Trophoblast cell (in vitro differentiated cells and primary cell): ENCODE measurements around the gene ITGA1.
A peak's percentile ranks its signal among the peaks of the same experiment; 100 is the strongest.

Experiments used
- DNase-seq, 2 donors: peaks; one replicate each; pipeline ENCODE4 v3.0.0-alpha.2; 2016
- H2AFZ ChIP-seq: 2 replicates; pipeline ENCODE4 v1.6.1; 2013; ENCODE audit warnings: low read length, moderate library complexity, mild to moderate bottlenecking; ENCODE audit not compliant: insufficient read depth, poor library complexity
- H2AK5ac ChIP-seq: 2 replicates; pipeline ENCODE4 v1.6.1; 2013; ENCODE audit warnings: mild to moderate bottlenecking, low read length
- H2BK120ac ChIP-seq: 2 replicates; pipeline ENCODE4 v1.6.1; 2013; ENCODE audit warnings: low read length, mild to moderate bottlenecking, moderate library complexity; ENCODE audit not compliant: insufficient read depth, poor library complexity
- H2BK12ac ChIP-seq: 2 replicates; pipeline ENCODE4 v1.6.1; 2013; ENCODE audit warnings: mild to moderate bottlenecking, low read length, moderate library complexity
- H2BK5ac ChIP-seq: 2 replicates; pipeline ENCODE4 v1.6.1; 2013; ENCODE audit warnings: low read length, low read depth, moderate library complexity, mild to moderate bottlenecking; ENCODE audit not compliant: poor library complexity
- H3K14ac ChIP-seq: 2 replicates; pipeline ENCODE4 v1.6.1; 2013; ENCODE audit warnings: mild to moderate bottlenecking, low read length
- H3K18ac ChIP-seq: 2 replicates; pipeline ENCODE4 v1.6.1; 2013; ENCODE audit warnings: mild to moderate bottlenecking, low read length
- H3K23ac ChIP-seq: 2 replicates; pipeline ENCODE4 v1.6.1; 2013; ENCODE audit warnings: low read length
- H3K27ac ChIP-seq: 2 replicates; pipeline ENCODE4 v1.5.1; 2013; ENCODE audit warnings: low read depth, mild to moderate bottlenecking, inconsistent platforms, low read length, moderate library complexity
- H3K27me3 ChIP-seq: 2 replicates; pipeline ENCODE4 v1.6.1; 2013; ENCODE audit warnings: inconsistent platforms, mild to moderate bottlenecking, low read length, moderate library complexity; ENCODE audit not compliant: insufficient read depth
- H3K36me3 ChIP-seq, 2 experiments: 1 replicate in 1 of 2; 2 replicates in 1 of 2; pipeline ENCODE4 v1.6.1; 2013; ENCODE audit warnings: low read length in 2 of 2, mild to moderate bottlenecking in 2 of 2, moderate library complexity in 1 of 2; ENCODE audit not compliant: insufficient read depth in 2 of 2, control insufficient read depth in 1 of 2
- H3K4ac ChIP-seq: 2 replicates; pipeline ENCODE4 v1.6.1; 2013; ENCODE audit warnings: low read depth, mild to moderate bottlenecking, low read length, moderate library complexity
- H3K4me1 ChIP-seq, 2 experiments: 1 replicate in 1 of 2; 2 replicates in 1 of 2; pipeline ENCODE4 v1.6.1; 2013; ENCODE audit warnings: low read length in 2 of 2, mild to moderate bottlenecking in 2 of 2, moderate library complexity in 1 of 2; ENCODE audit not compliant: insufficient read depth in 2 of 2, control insufficient read depth in 1 of 2
- H3K4me2 ChIP-seq: 2 replicates; pipeline ENCODE4 v1.6.1; 2013; ENCODE audit warnings: inconsistent platforms, mild to moderate bottlenecking, low read length, moderate library complexity
- H3K4me3 ChIP-seq: 2 replicates; pipeline ENCODE4 v1.5.1; 2013; ENCODE audit warnings: mild to moderate bottlenecking, low read depth, low read length, inconsistent platforms
- H3K79me1 ChIP-seq: one replicate; pipeline ENCODE4 v1.6.1; 2013; ENCODE audit warnings: low read length
- H3K79me2 ChIP-seq: 2 replicates; pipeline ENCODE4 v1.6.1; 2013; ENCODE audit warnings: low read length, mild to moderate bottlenecking; ENCODE audit not compliant: control insufficient read depth, insufficient read depth, poor library complexity
- H3K9ac ChIP-seq: 2 replicates; pipeline ENCODE4 v1.6.1; 2013; ENCODE audit warnings: mild to moderate bottlenecking, low read length
- H3K9me3 ChIP-seq: 2 replicates; pipeline ENCODE4 v1.6.1; 2013; ENCODE audit warnings: low read depth, mild to moderate bottlenecking, control low read depth, inconsistent platforms, low read length; ENCODE audit not compliant: insufficient read depth
- H4K12ac ChIP-seq: 2 replicates; pipeline ENCODE4 v1.6.1; 2013; ENCODE audit warnings: low read depth, mild to moderate bottlenecking, low read length, moderate library complexity
- H4K8ac ChIP-seq: 2 replicates; pipeline ENCODE4 v1.6.1; 2013; ENCODE audit warnings: low read depth, mild to moderate bottlenecking, low read length, moderate library complexity
- H4K91ac ChIP-seq: one replicate; pipeline ENCODE4 v1.6.1; 2013; ENCODE audit warnings: low read depth, mild to moderate bottlenecking, low read length, moderate library complexity
- WGBS: extraction: QIAGEN DNeasy Blood & Tissue Kit; methylation state at CpG from one replicate; pipeline ENCODE4 v1.1.7; 2013; ENCODE audit warnings: missing lambda C conversion rate; ENCODE audit not compliant: insufficient read length, insufficient coverage; ENCODE audit errors: extremely low coverage; 5-methylcytosine and 5-hydroxymethylcytosine counted together

Gene ITGA1

DNA sequence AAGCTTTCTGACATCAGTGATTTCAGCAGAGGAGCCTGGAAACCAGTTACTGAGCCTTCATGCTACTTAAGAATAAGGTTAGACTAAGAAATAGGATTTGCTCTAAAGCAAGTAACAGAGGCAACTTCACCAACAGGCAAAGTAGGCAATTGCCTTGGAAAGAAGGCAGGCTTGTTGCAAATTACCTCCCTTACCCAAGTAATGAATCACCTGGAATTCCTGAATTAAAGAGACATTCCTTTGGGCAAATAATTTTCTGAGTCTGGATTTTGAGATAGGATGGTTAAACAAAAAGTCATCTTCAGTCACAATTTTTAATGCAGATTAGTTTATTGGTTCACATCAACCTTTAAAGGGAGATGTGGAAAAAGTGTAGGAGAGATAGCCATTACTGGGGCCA, 92.8 kb downstream of the ITGA1 start:
- Histone ChIP-seq H3K9me3 (no peaks in the 10 kb centered on the region), H2BK120ac (no peak overlapping the region), H3K79me2 (no peaks in the 10 kb centered on the region), H3K27me3 (no peaks in the 10 kb centered on the region), H3K9ac (no peak overlapping the region), H3K23ac (no peak overlapping the region), H3K18ac (no peak overlapping the region), H4K12ac (no peak overlapping the region), H4K91ac (no peak overlapping the region), H4K8ac (no peak overlapping the region), H3K14ac (no peak overlapping the region), H2BK5ac (no peak overlapping the region), H3K4me3 (no peak overlapping the region), H3K4me2 (no peak overlapping the region), H3K79me1 (no peaks in the 10 kb centered on the region), H3K4ac (no peak overlapping the region), H2AFZ (no peak overlapping the region), H2AK5ac (no peak overlapping the region), H3K27ac (no peak overlapping the region), H3K36me3 (no peaks in the 10 kb centered on the region), H3K4me1 (peaks cover 0 to 4% of the 10 kb centered on the region in 2 experiments), H2BK12ac (no peak overlapping the region)
- DNase-seq, result peak in 1 of 2 donors; percentile 54

DNA sequence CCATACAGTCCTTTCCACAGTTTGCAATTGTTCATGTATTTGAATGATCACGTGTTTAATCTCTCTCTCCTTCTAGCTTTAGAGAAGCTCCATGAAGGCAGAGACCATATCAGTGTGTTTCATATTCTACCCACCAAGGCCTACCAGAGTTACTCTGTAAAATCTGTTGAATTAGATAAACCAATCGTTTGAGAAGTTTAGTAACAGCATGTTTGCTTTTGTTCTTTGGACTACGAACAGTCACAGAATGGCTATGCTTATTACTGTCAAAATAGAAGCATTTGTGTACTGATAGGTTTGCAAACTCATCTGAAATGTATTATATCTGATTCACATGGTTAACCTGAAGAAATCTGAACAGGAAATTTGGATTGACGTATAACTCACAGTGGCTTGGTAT, 93.8 kb downstream of the ITGA1 start:
- Histone ChIP-seq H4K8ac (no peak overlapping the region), H2BK5ac (no peak overlapping the region), H3K27ac (no peak overlapping the region), H3K36me3 (no peaks in the 10 kb centered on the region), H3K4me1 (peaks cover 0 to 4% of the 10 kb centered on the region in 2 experiments), H3K9me3 (no peaks in the 10 kb centered on the region), H2AK5ac (no peak overlapping the region), H2BK12ac (no peak overlapping the region), H3K9ac (no peak overlapping the region), H3K79me1 (no peaks in the 10 kb centered on the region), H3K23ac (no peak overlapping the region), H3K4me3 (no peak overlapping the region), H3K14ac (no peak overlapping the region), H4K91ac (no peak overlapping the region), H2AFZ (no peak overlapping the region), H3K4ac (no peak overlapping the region), H2BK120ac (no peak overlapping the region), H3K27me3 (no peaks in the 10 kb centered on the region), H3K4me2 (no peak overlapping the region), H3K18ac (no peak overlapping the region), H4K12ac (no peak overlapping the region), H3K79me2 (no peaks in the 10 kb centered on the region)
- no CpG with 5 or more reads among the region's 4 CpGs for WGBS
- DNase-seq, result no peak

DNA sequence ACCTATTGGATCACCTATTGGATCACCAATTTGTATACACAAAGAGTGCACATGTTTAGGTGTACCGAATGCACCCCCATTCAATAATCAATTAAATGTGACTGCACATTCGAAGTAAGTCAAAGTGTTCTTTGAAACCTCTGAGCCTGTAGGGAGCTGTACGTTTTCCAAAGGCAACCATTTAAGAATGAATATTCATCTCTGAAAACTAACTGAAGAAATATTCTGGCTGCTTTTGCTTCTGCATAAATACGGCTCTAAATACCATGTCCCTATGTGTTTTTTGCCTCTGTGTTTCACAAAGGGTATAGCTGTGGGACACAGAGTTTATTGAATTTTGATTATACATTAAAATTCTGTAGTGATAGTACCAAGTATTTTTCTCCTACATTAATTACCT, 95.4 kb downstream of the ITGA1 start:
- Histone ChIP-seq H3K79me1 (no peaks in the 10 kb centered on the region), H3K4ac (no peak overlapping the region), H3K27me3 (no peaks in the 10 kb centered on the region), H3K9me3 (no peaks in the 10 kb centered on the region), H3K9ac (no peak overlapping the region), H4K91ac (no peak overlapping the region), H2AFZ (no peak overlapping the region), H2BK12ac (no peak overlapping the region), H3K23ac (no peak overlapping the region), H4K8ac (no peak overlapping the region), H3K79me2 (no peaks in the 10 kb centered on the region), H3K4me2 (no peak overlapping the region), H4K12ac (no peak overlapping the region), H3K27ac (no peak overlapping the region), H3K18ac (no peak overlapping the region), H3K14ac (no peak overlapping the region), H2BK120ac (no peak overlapping the region), H3K4me3 (no peak overlapping the region), H2AK5ac (no peak overlapping the region), H3K4me1 (peaks cover 0 to 4% of the 10 kb centered on the region in 2 experiments), H3K36me3 (no peaks in the 10 kb centered on the region), H2BK5ac (no peak overlapping the region)
- DNase-seq, result no peak
- no CpG with 5 or more reads among the region's 4 CpGs for WGBS

DNA sequence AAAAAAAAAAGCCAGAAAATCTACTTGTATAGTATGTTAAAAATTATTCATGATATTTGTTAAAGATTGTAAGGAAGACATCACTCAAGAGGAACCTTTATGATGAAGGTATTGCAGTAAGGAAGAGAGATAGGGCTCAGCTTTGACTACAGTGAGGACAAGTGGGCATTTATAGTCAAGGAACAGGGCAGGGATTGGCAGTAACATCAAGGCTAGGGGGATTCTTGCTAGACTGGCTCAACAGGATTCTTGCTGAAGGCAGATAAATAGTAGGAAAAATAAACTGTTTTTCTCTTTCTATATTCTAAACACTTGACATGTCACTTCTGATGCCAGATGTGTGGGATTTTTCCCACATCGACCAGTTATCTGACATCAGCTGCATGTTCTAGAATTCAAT, 96.7 kb downstream of the ITGA1 start:
- H3K18ac ChIP-seq, result no peak overlapping the region
- H2AFZ ChIP-seq, result no peak overlapping the region
- H3K4me1 ChIP-seq, result peaks cover 0 to 4% of the 10 kb centered on the region in 2 experiments
- DNase-seq, result peak in 1 of 2 donors; percentile 53
- H2BK12ac ChIP-seq, result no peak overlapping the region
- H4K8ac ChIP-seq, result no peak overlapping the region
- H3K79me1 ChIP-seq, result no peaks in the 10 kb centered on the region
- no peak overlapping the region for H4K91ac ChIP-seq
- no peak overlapping the region for H3K4me3 ChIP-seq
- H3K27me3 ChIP-seq, result no peaks in the 10 kb centered on the region
- H3K79me2 ChIP-seq, result no peaks in the 10 kb centered on the region
- no peak overlapping the region for H3K27ac ChIP-seq
- H3K23ac ChIP-seq, result no peak overlapping the region
- no peak overlapping the region for H2AK5ac ChIP-seq
- H3K4me2 ChIP-seq, result no peak overlapping the region
- no peak overlapping the region for H2BK120ac ChIP-seq
- no peak overlapping the region for H3K14ac ChIP-seq
- no peak overlapping the region for H4K12ac ChIP-seq
- H3K4ac ChIP-seq, result no peak overlapping the region
- H3K36me3 ChIP-seq, result no peaks in the 10 kb centered on the region
- no peak overlapping the region for H3K9ac ChIP-seq
- no peaks in the 10 kb centered on the region for H3K9me3 ChIP-seq
- H2BK5ac ChIP-seq, result no peak overlapping the region
- WGBS, result no CpG with 5 or more reads among the region's 1 CpG
